Islet of Langerhans (tissue), 1 donor: ENCODE results near the gene PCAT6.
"Not testable (repeated sequence)": the region's sequence is repeated elsewhere in the genome, so short reads cannot be mapped to it uniquely, and the experiment has no call there.

ENCODE experiments used
- FAIRE-seq: peaks from one replicate; lab custom pipeline; 2011; peaks lifted over from hg19 to GRCh38; lab: Jason Lieb, UNC

Gene PCAT6

DNA sequence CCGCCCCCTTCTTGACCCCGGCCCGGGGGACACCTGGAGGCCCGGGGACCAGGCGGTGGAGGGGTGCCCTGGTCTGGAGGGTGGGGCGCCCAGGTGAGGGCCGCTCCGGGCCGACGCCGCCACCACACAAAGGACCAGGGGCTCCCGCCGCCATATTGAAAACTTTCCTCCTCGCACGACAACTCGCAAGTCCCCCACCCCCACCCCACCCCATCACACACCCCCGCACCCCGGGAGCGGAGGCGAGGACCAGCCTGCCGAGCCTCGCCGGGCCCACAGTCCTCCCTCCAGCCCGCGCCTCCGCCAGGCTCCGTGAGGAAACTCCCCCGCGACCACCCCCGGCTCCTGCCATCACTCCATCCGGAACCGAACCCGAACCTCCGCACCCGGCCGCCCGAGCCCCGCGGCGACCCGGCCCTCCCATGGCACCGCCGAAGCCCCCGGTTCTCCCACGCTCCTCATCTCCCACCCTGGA lies 3.3 kb upstream of the PCAT6 start:
- FAIRE-seq: no peak

DNA sequence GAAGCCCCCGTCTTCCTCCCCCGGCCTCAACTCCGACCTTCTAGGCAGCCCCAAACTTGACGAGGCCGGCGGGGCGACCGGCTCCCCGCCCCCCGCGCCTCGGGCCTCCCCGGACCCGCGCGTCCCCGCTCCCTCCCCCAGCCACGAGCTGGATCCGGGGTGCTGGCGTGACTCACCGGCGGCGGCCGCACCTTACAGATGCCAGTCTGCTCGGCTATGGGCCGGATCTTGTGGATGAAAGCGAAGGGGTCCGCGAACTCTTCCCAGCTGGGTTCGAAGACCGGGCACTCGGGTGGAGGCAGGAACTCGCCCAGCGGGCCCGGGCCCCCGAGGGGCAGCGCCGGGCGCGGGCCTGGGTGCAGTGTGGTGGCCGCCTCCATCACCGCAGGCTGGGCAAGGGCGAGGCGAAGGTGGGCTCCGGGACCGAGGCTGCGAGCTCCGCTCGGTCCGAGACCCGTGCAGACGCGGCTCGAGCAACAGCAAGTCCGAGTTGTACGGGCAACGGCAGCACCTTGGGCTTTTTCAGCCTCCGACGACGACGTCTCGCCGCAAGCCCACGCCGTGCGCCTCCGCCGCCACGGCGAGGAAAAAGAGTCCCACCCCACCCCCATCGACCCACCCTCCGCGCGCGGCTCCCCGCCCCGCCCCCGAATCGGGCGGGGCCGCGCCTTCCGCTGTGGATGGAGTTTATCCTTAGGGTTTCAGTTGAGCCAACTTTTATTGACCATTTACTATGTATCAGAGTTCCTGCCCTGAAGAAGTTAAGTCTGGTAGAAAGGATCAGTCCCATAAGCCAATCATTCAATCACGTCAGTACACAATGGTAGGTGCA lies 2.6 kb upstream of the PCAT6 start, which contains the start of gene KDM5B:
TSS of gene KDM5B (minus strand) at position 496 of the 832 bp plus-strand sequence. CDS start at position 380, 116 bp downstream.
- no peak for FAIRE-seq

DNA sequence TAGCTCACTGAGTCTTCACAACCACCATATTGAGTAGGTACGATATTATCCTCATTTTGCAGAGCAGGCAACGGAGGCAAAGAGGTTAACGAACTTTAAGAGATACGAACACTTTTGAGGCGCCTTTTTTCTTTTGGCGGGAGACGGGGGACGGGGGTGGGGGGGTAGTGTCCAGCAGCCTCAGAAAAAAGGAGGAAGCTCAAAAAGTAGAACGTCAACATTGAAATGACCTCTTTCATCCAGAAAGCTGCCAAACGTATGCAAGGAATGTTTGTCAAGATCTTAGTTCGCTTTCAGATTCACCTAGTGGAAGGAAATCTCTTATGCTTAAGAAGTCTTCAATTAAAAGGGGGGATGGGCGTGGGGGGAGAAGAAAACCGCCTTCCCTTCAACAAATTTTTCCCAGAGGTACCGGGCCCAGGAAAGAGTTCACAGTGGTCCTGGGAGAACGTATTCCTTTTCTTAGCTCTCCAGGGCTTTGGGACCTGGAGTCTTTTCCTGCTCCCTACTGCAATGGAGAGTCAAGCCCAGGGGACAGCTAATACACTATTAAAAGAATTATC lies 1.1 kb upstream of the PCAT6 start:
- FAIRE-seq: no peak

DNA sequence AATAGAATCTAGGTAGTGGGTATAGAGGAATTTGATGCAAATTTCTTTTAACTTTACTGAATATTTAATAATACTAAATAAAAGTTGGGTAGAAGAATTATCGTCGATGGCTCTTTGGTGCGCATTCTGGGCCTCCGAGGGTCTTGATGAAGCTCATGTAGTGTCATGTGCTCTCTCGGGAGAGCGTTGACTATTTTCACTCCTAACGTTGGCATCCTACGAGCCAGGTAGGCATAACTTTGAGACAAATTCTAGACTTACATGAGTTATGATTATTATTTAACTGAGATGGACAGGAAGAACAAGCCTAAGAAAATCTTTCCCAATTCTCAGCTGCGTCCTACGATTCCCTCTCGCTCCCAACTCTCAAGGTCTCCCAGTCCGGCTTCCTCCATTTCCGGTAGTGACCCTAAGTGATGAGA lies 550 bp upstream of the PCAT6 start:
- FAIRE-seq: no peak

DNA sequence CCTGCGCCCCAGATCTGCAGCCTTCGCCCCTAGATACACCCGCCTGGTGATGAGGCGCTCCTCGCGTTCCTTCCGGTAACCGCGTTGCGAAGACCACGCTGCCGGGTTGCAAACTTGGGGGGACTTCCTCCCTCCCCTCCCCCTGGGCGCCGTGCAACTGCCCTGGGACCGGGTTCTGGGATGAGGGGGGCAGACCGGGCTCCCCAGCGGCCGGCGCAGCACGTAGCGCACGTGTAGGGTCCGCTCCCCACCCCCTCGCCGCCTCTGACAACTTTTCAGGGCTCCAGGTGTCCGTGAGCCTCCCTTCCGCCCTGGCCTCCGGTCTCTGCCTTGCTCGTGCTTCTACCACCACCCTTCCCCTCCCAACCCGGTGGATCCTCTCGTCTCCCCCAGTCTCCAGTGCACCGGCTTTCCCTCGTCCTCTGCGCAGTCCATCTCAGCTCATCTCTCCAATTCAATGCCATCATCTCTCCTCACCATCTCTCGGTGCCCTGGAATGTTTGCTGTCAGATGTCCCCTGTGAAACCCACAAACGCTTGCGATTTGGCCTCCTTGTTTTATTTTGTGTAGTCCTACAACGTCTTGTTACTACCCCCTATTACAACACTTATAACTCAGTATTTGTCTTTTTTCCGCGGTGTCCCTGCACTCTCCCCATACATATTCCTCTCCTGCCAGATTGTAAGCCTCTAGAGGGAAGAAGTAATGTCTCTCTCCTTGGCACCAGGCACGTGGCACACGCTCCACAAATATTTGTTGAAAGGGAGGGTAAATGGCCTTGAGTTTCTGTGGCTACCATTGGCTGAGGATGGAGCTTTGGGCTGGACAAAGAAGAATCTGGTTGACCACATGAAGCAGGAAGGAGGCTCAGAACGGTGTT lies 782 bp downstream of the PCAT6 start:
- no peak for FAIRE-seq

DNA sequence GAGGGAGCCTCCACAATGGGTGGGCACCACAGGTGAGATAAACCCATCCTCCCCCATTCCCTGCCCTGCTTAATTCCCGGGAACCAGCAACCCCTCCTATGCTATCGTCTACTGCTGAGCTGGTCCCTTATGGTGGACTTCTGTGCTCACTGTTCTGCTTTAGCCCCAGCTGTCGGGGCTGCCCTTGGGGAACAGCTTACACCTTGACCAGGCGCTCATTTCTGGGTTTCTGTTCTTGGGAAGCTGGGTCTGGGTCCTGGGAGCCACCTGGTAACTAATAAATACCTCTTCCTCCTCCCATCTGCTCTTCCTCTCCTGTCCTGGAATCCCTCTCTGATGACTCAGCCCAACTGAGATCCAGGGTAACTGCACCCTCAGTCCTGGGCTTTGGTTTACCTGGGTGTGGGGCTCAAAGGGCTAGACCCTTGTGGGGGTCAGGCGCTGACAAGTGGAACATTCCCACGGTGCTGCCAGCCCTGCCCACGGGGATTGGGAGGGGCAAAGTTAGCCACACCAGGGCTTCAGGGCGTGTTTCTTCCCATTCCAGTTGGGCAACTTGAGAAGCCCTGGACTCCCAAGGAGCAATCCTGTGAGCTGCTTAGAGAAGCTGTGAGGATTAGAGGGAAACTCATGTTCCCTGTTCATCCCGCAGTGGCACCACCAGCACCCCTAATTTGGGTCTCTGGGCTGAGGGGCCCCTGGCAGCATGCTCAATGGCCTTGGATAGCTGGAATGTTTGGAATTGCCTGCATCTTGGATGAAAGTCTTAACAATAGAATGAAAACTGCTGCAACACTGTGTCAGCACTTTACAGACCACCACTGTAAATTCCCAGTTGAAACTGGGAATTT lies 1.6 kb downstream of the PCAT6 start:
- FAIRE-seq: no peak

DNA sequence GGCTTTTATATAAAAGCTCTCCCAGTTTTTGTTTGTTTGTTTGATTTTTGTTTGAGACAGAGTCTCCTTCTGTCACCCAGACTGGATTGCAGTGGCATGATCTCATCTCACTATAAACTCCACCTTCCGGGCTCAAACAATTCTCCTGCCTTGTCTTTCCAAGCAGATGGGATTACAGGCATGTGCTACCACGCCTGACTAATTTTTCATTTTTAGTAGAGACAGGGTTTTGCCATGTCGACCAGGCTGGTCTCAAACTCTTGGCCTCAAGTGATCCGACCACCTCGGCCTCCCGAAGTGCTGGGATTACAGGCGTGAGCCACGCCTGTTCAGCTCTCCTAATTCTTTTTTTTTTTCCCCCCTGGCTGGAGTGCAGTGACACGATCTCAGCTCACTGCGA lies 4.4 kb downstream of the PCAT6 start:
- no peak for FAIRE-seq

DNA sequence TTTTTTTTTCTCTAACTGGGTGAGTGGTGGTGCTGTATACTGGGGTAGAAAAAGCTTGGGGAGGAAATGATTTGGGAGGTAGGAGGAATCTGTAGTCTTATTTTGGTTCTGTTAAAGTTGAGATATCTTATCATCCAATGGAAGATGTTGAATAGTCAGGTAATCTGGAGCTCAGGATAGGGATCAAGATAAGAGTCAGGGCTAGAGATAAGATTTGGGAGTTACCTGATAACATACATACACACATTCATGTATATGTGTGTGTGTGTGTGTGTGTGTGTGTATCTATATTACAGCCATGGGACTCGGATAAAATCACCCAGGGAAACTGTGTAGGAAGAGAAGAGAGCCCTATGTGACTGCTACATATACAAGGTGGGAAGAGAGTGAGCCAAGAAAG lies 8.1 kb downstream of the PCAT6 start:
- no peak for FAIRE-seq

DNA sequence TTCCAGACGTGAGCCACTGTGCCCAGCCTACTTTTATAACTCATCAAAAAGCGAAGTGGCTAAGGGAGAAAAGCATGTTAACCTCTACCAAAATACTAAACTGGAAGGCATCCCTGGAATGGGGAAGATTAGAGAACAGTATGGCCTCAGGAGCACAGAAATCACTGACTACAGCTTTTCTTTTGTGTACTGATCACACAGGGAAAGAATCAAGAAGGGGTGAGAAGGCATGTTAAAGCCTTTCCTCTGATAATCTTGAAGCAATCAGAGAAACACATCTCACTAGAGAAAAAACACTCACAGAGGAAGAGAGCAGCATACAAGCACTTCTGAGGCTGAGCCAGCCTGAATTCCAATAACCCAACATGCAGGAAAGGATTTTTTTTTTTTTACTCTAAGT lies 10.7 kb downstream of the PCAT6 start:
- no peak for FAIRE-seq

DNA sequence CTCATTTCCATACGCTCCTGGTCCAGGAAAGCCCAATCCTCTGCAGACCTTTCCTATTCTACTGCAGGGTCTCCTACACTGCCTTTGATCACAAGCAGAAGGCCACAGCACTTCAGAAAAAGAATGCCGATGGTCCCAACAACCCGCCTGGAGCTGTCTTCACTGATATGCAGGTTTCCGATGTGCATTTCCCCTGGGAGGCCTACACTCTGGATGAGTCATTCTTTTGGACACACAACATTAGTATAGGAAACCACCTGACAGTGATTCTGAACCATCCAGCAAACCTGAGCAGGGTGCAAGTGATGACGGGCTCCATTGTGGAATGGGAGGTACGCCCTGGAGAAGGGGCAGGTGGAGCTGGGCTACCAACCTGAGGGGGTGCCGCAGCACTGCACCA lies 15.0 kb downstream of the PCAT6 start:
- FAIRE-seq: no peak

DNA sequence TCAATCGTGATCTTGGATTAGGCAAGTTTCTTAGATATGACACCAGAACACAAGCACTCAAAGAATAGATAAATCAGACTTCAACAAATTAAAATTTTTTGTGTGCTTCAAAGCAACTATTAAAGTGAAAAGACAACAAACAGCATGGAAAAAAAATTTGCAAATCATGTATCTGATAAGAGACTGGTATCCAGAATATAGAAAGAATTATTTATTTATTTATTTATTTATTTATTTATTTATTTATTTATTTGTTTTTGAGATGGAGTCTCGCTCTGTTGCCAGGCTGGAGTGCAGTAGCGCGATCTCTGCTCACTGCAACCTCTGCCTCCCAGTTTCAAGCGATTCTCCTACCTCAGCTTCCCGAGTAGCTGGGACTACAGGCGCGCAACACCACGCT lies 18.5 kb downstream of the PCAT6 start:
- not testable (repeated sequence) for FAIRE-seq

DNA sequence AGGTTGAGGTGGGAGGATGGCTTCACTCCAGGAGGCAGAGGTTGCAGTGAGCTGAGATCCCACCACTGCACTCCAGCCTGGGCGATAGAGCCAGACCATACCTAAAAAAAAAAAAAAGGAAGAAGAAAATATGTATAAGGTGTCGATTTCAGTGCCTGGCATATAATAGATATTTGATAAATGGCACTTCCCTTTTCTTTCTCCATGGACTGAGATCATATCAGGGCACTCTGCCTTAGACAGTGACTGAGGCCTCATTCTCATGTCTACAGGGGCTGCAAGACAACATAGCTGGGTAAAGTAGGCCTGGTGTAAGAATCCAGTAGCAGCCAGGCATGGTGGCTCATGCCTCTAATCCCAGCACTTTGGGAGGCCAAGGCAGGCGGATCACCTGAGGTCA lies 21.2 kb downstream of the PCAT6 start:
- no peak for FAIRE-seq

DNA sequence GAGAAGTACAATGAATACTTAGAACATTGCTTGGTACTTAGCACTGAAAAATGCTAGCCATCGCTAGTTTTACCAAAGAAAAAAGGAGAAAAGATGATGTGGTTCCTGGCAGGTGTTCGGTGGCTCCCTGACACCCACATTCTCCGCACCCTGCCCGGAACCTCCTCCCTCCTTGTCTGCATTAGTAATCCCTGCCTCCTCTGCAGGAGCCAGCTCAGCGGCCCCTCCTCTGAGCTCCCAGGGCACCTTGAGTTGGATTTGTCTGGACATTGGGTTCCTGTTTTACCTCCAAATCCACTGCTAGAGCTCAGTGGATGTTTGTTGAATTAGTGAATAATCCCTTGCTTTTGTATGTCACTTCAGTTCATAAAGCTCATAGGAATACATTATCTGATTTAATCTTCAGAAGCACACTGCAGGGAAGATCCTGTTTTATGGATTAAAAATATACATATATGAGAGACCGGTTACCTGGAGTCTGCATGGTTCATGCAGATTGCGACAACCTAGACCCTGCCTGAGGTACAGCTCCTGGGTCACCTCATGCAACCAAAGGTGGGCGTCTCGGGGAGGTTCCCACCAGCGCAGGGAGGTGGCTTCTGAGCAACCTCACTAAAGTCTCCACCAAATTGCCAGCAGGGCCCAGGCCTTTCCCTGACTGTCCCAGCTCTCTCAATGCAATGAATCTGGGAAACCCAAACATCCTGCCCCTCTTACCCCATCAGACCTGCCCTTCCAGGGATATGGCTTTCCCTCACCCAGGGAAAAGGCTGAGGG lies 24.2 kb downstream of the PCAT6 start:
- no peak for FAIRE-seq

DNA sequence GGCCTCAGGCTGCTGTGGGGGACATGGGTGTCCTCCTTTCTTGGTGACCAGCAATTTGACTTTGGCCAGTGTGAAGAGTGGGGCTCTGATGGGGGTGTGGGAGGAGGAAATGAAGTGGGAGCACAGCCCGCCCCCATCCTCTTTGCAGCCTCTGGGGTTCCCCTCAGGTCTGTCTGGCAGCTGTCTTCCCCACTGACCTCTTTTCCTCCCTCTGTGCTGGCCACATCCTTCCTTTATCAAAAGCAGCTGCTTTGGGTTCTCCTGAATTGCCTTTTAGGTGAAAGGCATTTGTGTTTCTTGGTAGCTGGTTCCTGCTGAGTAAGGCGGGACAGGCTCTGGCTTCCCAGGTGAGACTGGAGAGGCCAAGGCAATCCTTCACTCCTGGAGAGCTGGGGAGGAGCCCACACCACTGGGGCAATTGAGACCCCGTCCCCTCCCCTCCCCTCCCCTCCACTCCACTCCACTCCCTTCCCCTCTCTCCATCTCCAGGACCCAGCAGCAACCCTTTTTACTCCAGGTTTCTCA lies 24.9 kb downstream of the PCAT6 start:
- FAIRE-seq: no peak

DNA sequence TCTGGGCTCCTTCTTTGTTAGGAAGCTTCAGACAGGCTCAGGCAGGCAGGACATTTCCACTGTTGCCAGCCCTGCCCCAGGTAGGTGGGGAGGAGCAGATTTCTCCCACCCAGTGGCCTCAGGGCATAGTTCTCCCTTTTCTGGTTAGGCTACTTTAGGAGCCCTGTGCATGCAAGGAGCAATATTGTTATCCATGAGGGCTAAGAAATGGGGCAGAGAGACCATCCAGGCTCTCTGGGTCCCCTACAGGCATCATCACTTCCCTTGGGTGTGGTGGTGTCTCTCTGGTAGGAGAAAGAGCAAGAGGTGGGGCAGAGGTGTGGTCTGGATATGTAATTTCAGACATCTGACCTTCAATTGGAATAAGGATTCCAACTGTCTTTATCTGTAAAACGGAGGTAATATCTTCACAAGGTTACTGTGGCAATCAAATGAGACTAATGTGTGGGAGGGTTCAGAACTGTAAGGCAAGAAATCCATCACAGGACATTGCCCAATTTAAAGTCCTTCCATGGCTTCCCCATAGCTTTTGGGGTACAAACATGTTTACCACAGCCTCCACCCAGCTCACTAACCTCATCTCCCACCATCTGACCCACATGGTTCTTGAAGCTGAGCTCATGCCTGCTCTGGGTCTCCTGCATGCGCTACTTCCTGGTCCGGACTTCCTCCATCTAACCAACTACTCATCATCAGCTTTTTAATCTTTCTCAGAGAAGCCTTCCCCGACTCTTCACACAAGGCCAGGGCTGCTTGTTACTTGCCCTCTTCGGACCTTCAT lies 26.1 kb downstream of the PCAT6 start:
- no peak for FAIRE-seq

DNA sequence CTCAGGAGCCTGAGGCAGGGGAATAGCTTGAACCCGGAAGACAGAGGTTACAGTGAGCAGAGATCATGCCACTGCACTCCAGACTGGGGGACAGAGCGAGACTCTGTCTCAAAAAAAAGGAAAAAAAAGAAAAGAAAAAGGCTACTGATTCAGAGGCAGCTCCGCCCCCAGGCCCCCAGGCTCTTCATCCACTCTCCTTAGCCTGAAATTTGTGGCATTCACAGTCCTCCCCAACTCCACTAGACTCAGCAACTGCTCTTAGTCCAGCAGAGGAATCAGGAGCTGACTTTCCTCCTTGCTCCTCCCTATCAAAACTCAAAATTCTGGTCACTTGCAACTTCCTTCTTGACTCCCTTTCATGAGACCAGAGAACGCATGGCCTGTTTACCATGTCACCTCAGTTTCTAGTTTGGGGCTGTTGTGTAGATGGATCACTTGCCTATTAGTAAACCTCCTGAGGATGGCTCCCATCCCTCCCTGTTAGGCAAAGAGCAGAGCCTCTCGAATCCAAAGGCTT lies 27.1 kb downstream of the PCAT6 start:
- no peak for FAIRE-seq

DNA sequence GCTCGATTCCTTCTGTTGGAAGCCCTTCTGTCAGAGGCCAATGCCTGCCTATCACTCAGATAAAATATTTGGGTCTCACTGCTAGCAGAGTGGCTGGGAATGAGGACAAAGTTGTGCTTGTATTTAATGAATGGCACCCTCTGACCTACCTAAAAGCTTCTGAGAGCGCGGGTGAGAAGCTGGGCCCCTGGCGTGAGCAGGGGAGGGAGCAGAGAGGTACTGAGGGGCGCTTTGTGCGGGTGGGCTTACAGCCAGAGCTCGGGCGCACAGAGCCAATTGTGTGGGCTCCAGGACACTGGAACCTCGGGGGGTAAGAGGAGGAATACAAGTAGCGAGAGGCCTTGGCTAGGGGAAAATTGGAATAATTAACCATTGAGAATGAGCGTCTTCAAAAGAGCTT lies 32.3 kb downstream of the PCAT6 start:
- FAIRE-seq: no peak

DNA sequence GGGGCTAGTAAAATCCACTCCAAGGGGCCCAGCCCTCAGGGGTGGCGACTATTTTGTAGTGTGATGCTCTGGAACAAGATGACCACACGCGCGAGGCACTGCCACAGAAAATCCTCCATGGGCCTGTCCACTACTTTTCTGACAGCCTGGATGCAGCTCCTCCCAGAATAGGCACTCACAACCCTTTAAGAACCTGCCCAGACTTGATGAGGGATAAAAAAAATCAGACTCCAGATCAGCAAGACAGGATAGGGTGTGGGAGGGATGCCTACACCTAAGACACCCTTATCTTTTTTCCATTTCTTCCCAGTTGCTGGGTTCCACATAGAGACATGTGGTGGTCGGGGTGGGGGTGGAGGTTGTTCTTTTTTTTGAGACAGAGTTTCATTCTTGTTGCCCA lies 33.5 kb downstream of the PCAT6 start:
- no peak for FAIRE-seq

DNA sequence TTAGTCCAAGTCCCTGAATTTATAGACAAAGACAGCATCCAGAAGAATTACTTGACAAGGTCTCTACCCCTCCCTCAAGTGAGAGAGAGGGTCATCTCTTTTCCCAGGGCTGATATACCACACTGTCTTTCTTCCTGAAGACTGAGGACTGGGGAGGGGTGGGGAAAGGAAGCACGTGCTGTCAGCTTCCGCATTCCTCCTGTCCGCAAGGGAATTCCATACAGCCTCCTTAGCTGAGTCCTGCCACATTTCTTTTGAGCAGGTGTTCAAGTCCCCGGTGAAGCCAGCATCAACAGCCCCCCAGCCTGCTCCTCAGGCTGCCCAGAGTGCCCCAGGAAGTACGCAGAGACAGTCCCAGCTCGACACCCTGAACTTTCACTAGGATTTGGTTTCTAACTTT lies 34.2 kb downstream of the PCAT6 start:
- no peak for FAIRE-seq

DNA sequence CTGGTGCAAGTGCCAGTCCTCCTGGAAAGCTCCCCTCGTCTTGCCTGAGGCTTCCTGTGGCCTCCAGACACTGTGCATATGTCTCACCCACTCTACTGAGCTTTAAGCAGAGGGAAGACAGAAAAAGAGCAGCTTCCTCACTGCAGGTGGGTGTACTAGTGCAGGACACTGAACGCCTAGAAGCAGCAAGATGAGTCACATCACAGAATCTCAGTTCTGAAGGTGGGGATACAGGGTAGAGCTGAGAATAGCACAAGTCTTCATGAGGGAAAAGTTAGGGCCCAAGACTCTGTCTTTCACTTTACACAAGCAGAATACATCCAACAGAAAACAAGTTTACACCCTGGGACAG lies 37.4 kb downstream of the PCAT6 start:
- FAIRE-seq: no peak
